GM13977 (cell line): ENCODE data around the gene SLC5A10.
A peak's percentile ranks its signal among the peaks of the same experiment; 100 is the strongest.

ENCODE experiments used
- DNase-seq: peaks from one replicate; pipeline ENCODE4 v3.0.0; 2012; ENCODE audit warnings: low spot score
- in situ Hi-C: fragments of 300-500 bp; cut with MboI; formaldehyde crosslinking; loops from one replicate; pipeline ENCODE4 v1.12.0; 2022; ENCODE audit warnings: low sequenced_read_pairs, low pct_unique_long_range_greater_than_20kb, mixed read lengths, inconsistent platforms; ENCODE audit not compliant: unreplicated experiment
- TF ChIP-seq, protein P1 (sequence below): IDR thresholded peaks from 2 replicates; pipeline ENCODE4 v1.5.1; 2012; ENCODE audit warnings: mild to moderate bottlenecking, control low read depth; ENCODE audit not compliant: insufficient read depth; ENCODE audit errors: extremely low read depth, missing control alignments

SLC5A10 gene

DNA sequence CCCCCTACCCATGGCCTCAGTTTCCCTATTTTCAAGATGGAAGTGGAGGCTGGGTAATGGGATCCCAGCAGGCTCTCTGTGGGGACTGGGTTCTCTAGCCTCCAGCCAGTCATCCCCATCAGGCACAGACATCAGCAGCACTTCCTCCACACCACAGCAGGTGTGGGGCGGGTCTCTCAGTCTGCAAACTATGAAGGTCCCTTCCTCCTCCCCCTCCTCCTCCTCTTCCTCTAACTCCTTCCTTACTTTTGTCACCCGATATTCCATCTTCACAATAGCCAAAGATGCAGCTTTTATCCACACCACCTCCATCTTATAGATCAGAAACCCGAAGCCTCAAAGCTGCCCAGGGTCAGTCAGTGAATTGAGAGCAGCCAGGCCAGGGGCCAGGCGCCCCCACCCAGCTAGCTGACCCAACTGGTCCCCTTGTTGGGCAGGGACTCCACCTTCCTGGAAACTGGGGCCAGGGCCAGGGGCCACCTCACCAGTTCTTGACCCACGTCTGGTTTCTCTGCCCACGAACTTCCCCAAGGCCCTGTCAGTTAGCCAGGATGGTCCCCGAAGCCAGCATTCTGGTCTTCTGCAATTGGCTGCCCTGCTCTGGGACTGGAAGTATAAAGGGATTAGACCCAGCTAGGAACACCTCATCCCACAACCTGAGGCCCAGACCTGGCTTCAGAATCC is 50.1 kb downstream of the SLC5A10 start:
- no peak for DNase-seq
- in situ Hi-C loops, result loop anchor here (25.0 kb wide), 1 partner anchor 190 kb away; no protein-coding TSS in a partner anchor
- TF ChIP-seq, protein P1, sequence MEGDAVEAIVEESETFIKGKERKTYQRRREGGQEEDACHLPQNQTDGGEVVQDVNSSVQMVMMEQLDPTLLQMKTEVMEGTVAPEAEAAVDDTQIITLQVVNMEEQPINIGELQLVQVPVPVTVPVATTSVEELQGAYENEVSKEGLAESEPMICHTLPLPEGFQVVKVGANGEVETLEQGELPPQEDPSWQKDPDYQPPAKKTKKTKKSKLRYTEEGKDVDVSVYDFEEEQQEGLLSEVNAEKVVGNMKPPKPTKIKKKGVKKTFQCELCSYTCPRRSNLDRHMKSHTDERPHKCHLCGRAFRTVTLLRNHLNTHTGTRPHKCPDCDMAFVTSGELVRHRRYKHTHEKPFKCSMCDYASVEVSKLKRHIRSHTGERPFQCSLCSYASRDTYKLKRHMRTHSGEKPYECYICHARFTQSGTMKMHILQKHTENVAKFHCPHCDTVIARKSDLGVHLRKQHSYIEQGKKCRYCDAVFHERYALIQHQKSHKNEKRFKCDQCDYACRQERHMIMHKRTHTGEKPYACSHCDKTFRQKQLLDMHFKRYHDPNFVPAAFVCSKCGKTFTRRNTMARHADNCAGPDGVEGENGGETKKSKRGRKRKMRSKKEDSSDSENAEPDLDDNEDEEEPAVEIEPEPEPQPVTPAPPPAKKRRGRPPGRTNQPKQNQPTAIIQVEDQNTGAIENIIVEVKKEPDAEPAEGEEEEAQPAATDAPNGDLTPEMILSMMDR, result no peak

DNA sequence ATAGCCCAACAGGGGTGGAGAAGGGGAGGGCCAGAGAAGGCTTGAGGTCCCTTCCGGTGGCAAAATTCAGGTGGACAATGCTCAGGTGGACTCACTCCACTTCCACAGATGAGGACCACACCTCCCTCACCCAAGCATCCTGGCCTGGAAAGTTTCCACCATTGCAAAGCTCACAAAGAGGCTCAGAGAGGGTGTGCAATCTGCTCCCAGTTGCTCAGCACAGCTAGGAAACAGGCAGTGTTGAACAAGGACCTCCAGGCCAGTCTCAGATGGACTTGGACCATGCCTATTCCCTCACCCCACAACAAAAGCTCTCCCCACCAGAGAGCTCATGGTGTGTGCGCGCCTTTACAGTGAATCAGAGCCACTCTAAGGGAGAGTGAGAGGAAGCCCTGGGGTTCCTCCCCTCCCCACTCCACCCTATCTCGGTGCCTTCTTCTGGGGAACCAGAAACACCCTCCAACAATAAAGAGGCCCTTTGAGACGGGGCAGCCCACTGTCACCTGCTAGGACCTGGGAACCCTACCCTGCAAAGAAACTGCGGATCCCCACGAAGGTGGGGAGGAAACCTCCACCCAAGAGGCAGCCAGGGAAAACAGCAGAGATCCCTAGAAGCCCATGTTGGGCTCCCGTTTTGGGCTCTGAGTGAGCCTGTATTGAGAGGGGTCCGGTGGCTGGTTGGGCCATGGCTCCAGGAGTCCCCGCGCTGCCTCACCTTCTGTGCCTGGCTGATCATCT is 51.0 kb downstream of the SLC5A10 start:
- no peak for DNase-seq
- TF ChIP-seq, protein P1, result no peak
- in situ Hi-C loops, result loop anchor here (25.0 kb wide), 1 partner anchor 191 kb away; no protein-coding TSS in a partner anchor

DNA sequence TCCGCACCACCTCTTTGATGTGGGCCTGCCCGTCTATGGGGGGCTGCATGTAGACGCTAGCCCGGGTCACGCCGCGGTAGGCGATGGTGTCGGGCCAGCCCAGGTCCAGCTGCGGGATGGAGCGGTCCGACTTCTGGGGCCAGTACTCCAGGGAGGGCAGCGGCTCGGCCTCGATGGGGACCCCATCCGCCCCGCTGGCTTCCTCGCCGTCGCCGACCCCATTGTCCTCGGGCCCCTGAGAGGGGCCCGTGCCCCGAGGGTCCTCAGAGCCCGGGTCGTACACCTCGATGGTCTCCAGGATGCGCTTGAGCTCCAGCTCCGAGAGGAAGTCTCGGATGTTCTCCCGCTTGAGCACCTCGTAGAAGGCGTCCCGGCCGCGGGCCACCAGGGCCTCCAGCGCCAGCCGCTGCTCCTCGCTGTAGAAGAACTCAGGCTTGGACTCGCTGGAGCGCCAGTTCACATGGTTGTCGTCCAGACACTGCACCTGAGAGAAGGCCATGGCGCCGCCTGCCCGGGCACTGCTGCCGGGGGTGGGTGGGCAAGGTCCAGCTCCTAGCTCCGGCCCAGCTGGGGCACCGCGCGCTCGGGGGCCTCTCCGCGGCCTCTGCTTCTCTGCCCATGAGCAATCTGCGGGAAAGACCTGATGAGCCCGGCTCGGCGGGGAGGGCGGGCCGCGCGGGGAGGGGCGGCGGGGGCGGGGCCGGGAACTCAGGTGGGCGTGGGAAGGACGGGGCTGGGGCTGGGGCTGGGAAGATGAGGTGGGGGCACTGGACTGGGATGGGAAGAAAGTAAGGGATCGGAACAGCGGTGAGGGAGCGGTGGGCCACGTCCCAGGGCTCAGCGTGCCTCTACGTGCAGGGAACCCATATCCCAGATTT is 51.8 kb downstream of the SLC5A10 start:
- TF ChIP-seq, protein P1, result no peak
- in situ Hi-C loops, result loop anchor here (25.0 kb wide), 1 partner anchor 191 kb away; no protein-coding TSS in a partner anchor
- peak; percentile 75 for DNase-seq

DNA sequence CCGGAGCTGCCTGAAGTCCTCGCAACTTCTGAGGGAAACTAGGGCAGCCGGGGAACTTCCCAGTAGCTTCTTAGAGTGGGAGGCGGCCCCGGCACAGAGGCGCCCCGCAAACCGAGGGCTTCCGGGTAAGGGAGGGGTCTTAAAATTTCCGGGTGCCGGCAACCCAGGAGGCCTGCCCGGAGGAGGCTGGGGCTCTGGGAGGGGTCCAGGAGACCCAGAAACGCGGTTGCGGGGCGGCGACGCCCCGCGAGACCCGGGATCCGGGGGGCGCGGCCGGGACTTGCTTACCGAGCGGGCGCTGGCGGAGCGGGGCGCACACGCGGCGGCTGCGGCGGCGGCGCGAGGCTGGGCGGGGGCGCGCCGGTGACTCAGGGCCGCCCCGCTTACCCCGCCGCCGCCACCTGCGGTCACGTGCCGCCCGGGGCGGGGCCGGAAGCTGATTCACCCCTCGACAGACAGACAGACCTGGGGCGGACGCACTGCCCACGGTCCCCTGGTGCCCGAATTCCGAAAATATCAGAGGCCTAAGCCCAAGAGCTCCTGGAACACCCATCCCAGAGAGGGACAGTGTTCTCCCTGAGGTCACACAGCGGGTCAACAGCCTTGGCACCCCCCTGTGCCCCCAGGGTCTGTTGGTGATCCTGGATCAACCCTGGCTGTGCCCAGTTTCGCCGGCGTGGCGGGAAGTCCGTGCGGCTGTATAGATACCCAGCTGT is 52.6 kb downstream of the SLC5A10 start, which contains the start of gene FAM83G:
Gene FAM83G (minus strand): TSS at position 344 of the 716 bp plus-strand sequence. CDS start 723 bp downstream, outside the sequence.
- in situ Hi-C loops, result loop anchor here (25.0 kb wide), 1 partner anchor 192 kb away; no protein-coding TSS in a partner anchor
- peak; percentile 94 for DNase-seq
- TF ChIP-seq, protein P1, result no peak

DNA sequence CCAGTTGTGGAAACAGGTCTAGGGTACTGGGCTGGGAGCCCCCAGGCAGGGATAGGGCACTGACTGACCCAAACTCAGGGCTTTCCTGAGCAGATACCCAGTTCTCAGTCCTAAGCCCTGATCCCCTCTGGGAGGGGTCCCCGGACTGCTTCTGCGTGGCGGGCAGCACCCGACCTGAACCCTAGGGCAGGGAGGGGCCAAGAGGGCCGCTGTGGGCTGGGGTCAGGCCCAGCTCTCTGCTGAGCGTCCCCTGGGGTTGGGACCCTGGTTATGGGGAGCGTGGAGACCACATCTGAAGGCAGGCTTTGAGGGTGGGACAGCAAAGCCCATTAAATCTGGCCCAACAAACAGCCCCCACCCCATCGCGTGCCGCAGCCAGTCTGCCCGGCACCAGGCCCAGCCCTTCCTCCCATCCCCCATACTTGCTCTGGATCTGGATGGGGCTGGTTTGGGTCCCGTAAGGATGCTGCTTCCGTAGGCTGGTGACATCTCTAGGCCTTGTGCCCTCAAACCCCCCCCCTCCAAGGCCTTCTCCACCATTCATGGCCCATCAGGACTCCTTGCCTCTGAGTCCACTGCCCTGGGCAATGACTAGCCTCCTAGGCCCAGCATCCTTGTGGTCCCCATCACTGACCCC is 53.3 kb downstream of the SLC5A10 start:
- in situ Hi-C loops, result loop anchor here (25.0 kb wide), 1 partner anchor 193 kb away; no protein-coding TSS in a partner anchor
- TF ChIP-seq, protein P1, result no peak
- DNase-seq, result no peak
